BLaER1 treated with 17β-estradiol and CSF1 and Interleukin-3, amounts not matched to agents 10 nM and 100 nM (cell line): Measurements from ENCODE around the gene PDE6A.

Source experiments
- H3K27ac ChIP-seq, 11 experiments: shearing (Covaris generic); formaldehyde crosslinking; 2 replicates each; pipeline ENCODE4 v1.8.1; 2022
- H3K27me3 ChIP-seq, 11 experiments: shearing (Covaris generic); formaldehyde crosslinking; 2 replicates each; pipeline ENCODE4 v1.8.1; 2022
- H3K36me3 ChIP-seq, 11 experiments: shearing (Covaris generic); formaldehyde crosslinking; 2 replicates each; pipeline ENCODE4 v1.8.1; 2022
- H3K4me1 ChIP-seq, 10 experiments: shearing (Covaris generic); formaldehyde crosslinking; 2 replicates each; pipeline ENCODE4 v1.8.1; 2022
- H3K4me2 ChIP-seq, 11 experiments: shearing (Covaris generic); formaldehyde crosslinking; 2 replicates each; pipeline ENCODE4 v1.8.1; 2022
- H3K4me3 ChIP-seq, 10 experiments: shearing (Covaris generic); formaldehyde crosslinking; 2 replicates each; pipeline ENCODE4 v1.8.1; 2022
- H3K9ac ChIP-seq, 11 experiments: shearing (Covaris generic); formaldehyde crosslinking; 2 replicates each; pipeline ENCODE4 v1.8.1; 2022
- H3K9me3 ChIP-seq, 11 experiments: shearing (Covaris generic); formaldehyde crosslinking; replicated peaks in 1 of 11; 2 replicates each; pipeline ENCODE4 v1.8.1; 2022
- H4K20me1 ChIP-seq, 11 experiments: shearing (Covaris generic); formaldehyde crosslinking; 2 replicates each; pipeline ENCODE4 v1.8.1; 2022
- Cebpa-rat ChIP-seq, 11 experiments: shearing (Covaris generic); IDR thresholded peaks; 2 replicates each; pipeline ENCODE4 v1.8.1; 2022

PDE6A gene

GRCh38 chr5:149921597-149921996 lies 23.0 kb downstream of the PDE6A start:
- Histone ChIP-seq H4K20me1 (no peaks in the 10 kb centered on the region), H3K9ac (no peak overlapping the region), H3K4me2 (no peak overlapping the region), H3K27me3 (no peaks in the 10 kb centered on the region), H3K4me3 (no peak overlapping the region), H3K27ac (no peak overlapping the region), H3K4me1 (peaks cover 0 to 13% (median 5%) of the 10 kb centered on the region in 10 experiments; a peak in 12 of 20 replicates), H3K9me3 (no peaks in the 10 kb centered on the region), H3K36me3 (no peaks in the 10 kb centered on the region)
- TF ChIP-seq Cebpa-rat (IDR thresholded peaks at IDR 0.05): no peak

GRCh38 chr5:149917073-149917676 lies 27.4 kb downstream of the PDE6A start:
- Histone ChIP-seq H3K36me3 (no peaks in the 10 kb centered on the region), H3K27me3 (no peaks in the 10 kb centered on the region), H3K9ac (no peak overlapping the region), H3K4me3 (no peak overlapping the region), H4K20me1 (no peaks in the 10 kb centered on the region), H3K4me1 (peaks cover 14 to 36% (median 21%) of the 10 kb centered on the region in 10 experiments), H3K4me2 (no peak overlapping the region), H3K27ac (no peak overlapping the region), H3K9me3 (no peaks in the 10 kb centered on the region)
- no peak for TF ChIP-seq Cebpa-rat (IDR thresholded peaks at IDR 0.05)

GRCh38 chr5:149916334-149917072 lies 28.1 kb downstream of the PDE6A start:
- Histone ChIP-seq H3K36me3 (no peaks in the 10 kb centered on the region), H3K27me3 (no peaks in the 10 kb centered on the region), H3K4me2 (no peak overlapping the region), H3K4me1 (peaks cover 14 to 36% (median 21%) of the 10 kb centered on the region in 10 experiments), H3K4me3 (no peak overlapping the region), H3K27ac (no peak overlapping the region), H3K9me3 (no peaks in the 10 kb centered on the region), H3K9ac (no peak overlapping the region), H4K20me1 (no peaks in the 10 kb centered on the region)
- no peak for TF ChIP-seq Cebpa-rat (IDR thresholded peaks at IDR 0.05)

- Histone ChIP-seq H3K27ac (no peak overlapping the region), H3K9ac (no peak overlapping the region), H4K20me1 (no peaks in the 10 kb centered on the region), H3K27me3 (no peaks in the 10 kb centered on the region), H3K4me3 (no peak overlapping the region), H3K9me3 (no peaks in the 10 kb centered on the region), H3K4me1 (peaks cover 14 to 34% (median 21%) of the 10 kb centered on the region in 10 experiments), H3K36me3 (no peaks in the 10 kb centered on the region), H3K4me2 (no peak overlapping the region)
- no peak for TF ChIP-seq Cebpa-rat (IDR thresholded peaks at IDR 0.05)
Measured at GRCh38 chr5:149915392-149916260, 29.0 kb downstream of the PDE6A start.

- Histone ChIP-seq H3K4me1 (peaks cover 14 to 34% (median 21%) of the 10 kb centered on the region in 10 experiments), H4K20me1 (no peaks in the 10 kb centered on the region), H3K9me3 (no peaks in the 10 kb centered on the region), H3K36me3 (no peaks in the 10 kb centered on the region), H3K27ac (peak overlapping the region in 10 of 11 experiments; percentile 14 to 82 (median 73); a peak in 18 of 22 replicates), H3K27me3 (no peaks in the 10 kb centered on the region), H3K9ac (peak overlapping the region in 8 of 11 experiments; percentile 18 to 65 (median 53); a peak in 14 of 22 replicates), H3K4me2 (peak overlapping the region; percentile 61 to 82 (median 75)), H3K4me3 (no peak overlapping the region)
- TF ChIP-seq Cebpa-rat (IDR thresholded peaks at IDR 0.05): no peak
Measured at GRCh38 chr5:149913436-149914419, 30.9 kb downstream of the PDE6A start.

- H3K27me3 ChIP-seq: no peaks in the 10 kb centered on the region
- H3K36me3 ChIP-seq: no peaks in the 10 kb centered on the region
- H3K27ac ChIP-seq: no peak overlapping the region
- H3K4me3 ChIP-seq: no peak overlapping the region
- no peaks in the 10 kb centered on the region for H3K9me3 ChIP-seq
- peak overlapping the region in 2 of 11 experiments; percentile 73 to 79; a peak in 3 of 22 replicates for H3K4me2 ChIP-seq
- peaks cover 14 to 34% (median 21%) of the 10 kb centered on the region in 10 experiments for H3K4me1 ChIP-seq
- TF ChIP-seq Cebpa-rat (IDR thresholded peaks at IDR 0.05): no peak
- no peak overlapping the region for H3K9ac ChIP-seq
- no peaks in the 10 kb centered on the region for H4K20me1 ChIP-seq
Measured at GRCh38 chr5:149912226-149912871, 32.2 kb downstream of the PDE6A start.

- peaks cover 14 to 34% (median 21%) of the 10 kb centered on the region in 10 experiments for H3K4me1 ChIP-seq
- H3K27me3 ChIP-seq: no peaks in the 10 kb centered on the region
- H3K27ac ChIP-seq: no peak overlapping the region
- H3K9me3 ChIP-seq: no peaks in the 10 kb centered on the region
- no peak overlapping the region for H3K4me3 ChIP-seq
- H3K4me2 ChIP-seq: no peak overlapping the region
- H3K36me3 ChIP-seq: no peaks in the 10 kb centered on the region
- H3K9ac ChIP-seq: no peak overlapping the region
- TF ChIP-seq Cebpa-rat (IDR thresholded peaks at IDR 0.05): no peak
- no peaks in the 10 kb centered on the region for H4K20me1 ChIP-seq
Measured at GRCh38 chr5:149911031-149911430, 33.6 kb downstream of the PDE6A start.

- Histone ChIP-seq H3K9ac (no peak overlapping the region), H3K27me3 (no peaks in the 10 kb centered on the region), H3K4me1 (peaks cover 8 to 18% (median 13%) of the 10 kb centered on the region in 10 experiments), H3K36me3 (no peaks in the 10 kb centered on the region), H3K4me3 (no peak overlapping the region), H3K27ac (no peak overlapping the region), H3K9me3 (no peaks in the 10 kb centered on the region), H4K20me1 (no peaks in the 10 kb centered on the region), H3K4me2 (no peak overlapping the region)
- TF ChIP-seq Cebpa-rat (IDR thresholded peaks at IDR 0.05): no peak
Measured at GRCh38 chr5:149907828-149908227, 36.8 kb downstream of the PDE6A start.
